GM12878 (cell line): ENCODE data around the gene ZSWIM9. TPM values are rescaled to one million over a fixed set of nuclear protein-coding genes. Genes with fewer than 3 reads are reported as not detected.

ENCODE experiments used
- CEBPZ ChIP-seq: fragments of 150-350 bp; IDR thresholded peaks from 2 replicates; pipeline ENCODE4 v1.6.1; 2016; ENCODE audit warnings: low read depth, low read length
- CHD2 ChIP-seq: IDR thresholded peaks from 2 replicates; pipeline ENCODE4 v1.6.1; 2011; ENCODE audit warnings: low read depth, low read length, improper control_type of control experiment, borderline replicate concordance
- IKZF2 ChIP-seq, 2 experiments: fragments of 450-650 bp; IDR thresholded peaks; 2 replicates each; pipeline ENCODE4 v1.6.1; 2017; ENCODE audit warnings: mild to moderate bottlenecking in 2 of 2, moderate library complexity in 2 of 2
- IRF4 ChIP-seq: IDR thresholded peaks from 2 replicates; pipeline ENCODE4 v1.6.1; 2011; ENCODE audit warnings: low read depth, low read length
- MYB ChIP-seq: fragments of 150-350 bp; IDR thresholded peaks from 2 replicates; pipeline ENCODE4 v1.6.1; 2014; ENCODE audit warnings: mild to moderate bottlenecking, low read depth, low read length, borderline replicate concordance
- RBBP5 ChIP-seq: fragments of 200-600 bp; sonication (generic); conservative IDR thresholded peaks from 2 replicates; pipeline ENCODE4 v1.6.1; 2016
- RELA ChIP-seq: fragments of 450-650 bp; IDR thresholded peaks from 2 replicates; pipeline ENCODE4 v1.8.0; 2014; ENCODE audit warnings: borderline replicate concordance; ENCODE audit not compliant: partially characterized antibody
- SMAD5 ChIP-seq: IDR thresholded peaks from 2 replicates; pipeline ENCODE4 v1.6.1; 2016; ENCODE audit warnings: antibody characterized with exemption, low read depth
- TBL1XR1 ChIP-seq: IDR thresholded peaks from 2 replicates; pipeline ENCODE4 v1.6.1; 2012; ENCODE audit warnings: low read depth, low read length, improper control_type of control experiment
- TCF3 ChIP-seq: IDR thresholded peaks from 2 replicates; pipeline ENCODE4 v1.6.1; 2012; ENCODE audit warnings: low read depth, mild to moderate bottlenecking, low read length, borderline replicate concordance; ENCODE audit not compliant: insufficient read depth
- YBX1 ChIP-seq: fragments of 450-650 bp; IDR thresholded peaks from 2 replicates; pipeline ENCODE4 v1.6.1; 2016; ENCODE audit warnings: antibody characterized with exemption
- ZNF217 ChIP-seq: fragments of 450-650 bp; IDR thresholded peaks from 2 replicates; pipeline ENCODE4 v1.6.1; 2017; ENCODE audit warnings: antibody characterized with exemption, mild to moderate bottlenecking
- ZNF622 ChIP-seq: fragments of 450-650 bp; IDR thresholded peaks from 2 replicates; pipeline ENCODE4 v1.6.1; 2017; ENCODE audit warnings: mild to moderate bottlenecking, inconsistent platforms
- polyA plus RNA-seq, 11 experiments: library from polyadenylated mRNA; depleted of rRNA in 4 of 11; unstranded in 6 of 11; stranded (reverse) in 5 of 11; fragments of >200 nt; fragmentation: Nextera tagmentation in 4 of 11; fragmentation: Illumina TruSeq in 1 of 11; extraction: Ambion mirVana in 4 of 11; extraction: Trizol in 1 of 11; gene quantifications; 1 replicate in 1 of 11; 2 replicates in 10 of 11; pipeline versions ENCODE4 v1.2.1 to v1.2.3, GENCODE V29; 2011 to 2016; ENCODE audit warnings: inconsistent platforms in 2 of 11, missing spikeins in 2 of 11, low read depth in 1 of 11
- total RNA-seq, 4 experiments: library from RNA; depleted of rRNA in 3 of 4; stranded (reverse); fragments of >200 nt in 3 of 4; fragmentation: Illumina TruSeq in 1 of 4; extraction: Trizol in 1 of 4; gene quantifications; 2 replicates each; pipeline versions ENCODE4 v1.2.1 to v1.2.3, GENCODE V29; 2013 to 2021
- TF ChIP-seq, protein P1 (sequence below): IDR thresholded peaks from 2 replicates; pipeline ENCODE4 v1.6.1; 2011; ENCODE audit warnings: mild to moderate bottlenecking, low read depth, low read length, moderate library complexity; ENCODE audit not compliant: insufficient replicate concordance
- TF ChIP-seq, protein P2 (sequence below): IDR thresholded peaks from 2 replicates; pipeline ENCODE4 v1.6.1; 2011; ENCODE audit warnings: low read depth, mild to moderate bottlenecking, low read length, moderate library complexity, borderline replicate concordance; ENCODE audit errors: extremely low read depth
- TF ChIP-seq, protein P3 (sequence below): fragments of 450-650 bp; IDR thresholded peaks from 2 replicates; pipeline ENCODE4 v1.6.1; 2017; ENCODE audit warnings: mild to moderate bottlenecking, moderate library complexity

The ZSWIM9 gene
- total and polyA plus RNA-seq, 10 of the 15 experiments (the other 5 are each of a cell fraction or from before 2014, with no cell fraction given), result 0.29 to 6.2 (median 1.4) TPM; not detected in 1

- TF ChIP-seq TBL1XR1 (0 out of 2 replicates have a peak, but pooled peaks have one; percentile 22), SMAD5 (no peak), CHD2 (no peak), RBBP5 (no peak), IRF4 (no peak), TCF3 (no peak), RELA (no peak), ZNF217 (no peak), MYB (no peak), CEBPZ (no peak), IKZF2 (IDR thresholded peaks at IDR 0.05) (peak; percentile 36 to 53; a peak in 1 of 4 replicates), ZNF622 (no peak), YBX1 (no peak)
- TF ChIP-seq, protein P1, sequence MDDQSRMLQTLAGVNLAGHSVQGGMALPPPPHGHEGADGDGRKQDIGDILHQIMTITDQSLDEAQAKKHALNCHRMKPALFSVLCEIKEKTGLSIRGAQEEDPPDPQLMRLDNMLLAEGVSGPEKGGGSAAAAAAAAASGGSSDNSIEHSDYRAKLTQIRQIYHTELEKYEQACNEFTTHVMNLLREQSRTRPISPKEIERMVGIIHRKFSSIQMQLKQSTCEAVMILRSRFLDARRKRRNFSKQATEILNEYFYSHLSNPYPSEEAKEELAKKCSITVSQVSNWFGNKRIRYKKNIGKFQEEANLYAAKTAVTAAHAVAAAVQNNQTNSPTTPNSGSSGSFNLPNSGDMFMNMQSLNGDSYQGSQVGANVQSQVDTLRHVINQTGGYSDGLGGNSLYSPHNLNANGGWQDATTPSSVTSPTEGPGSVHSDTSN, result no peak
- TF ChIP-seq, protein P2, sequence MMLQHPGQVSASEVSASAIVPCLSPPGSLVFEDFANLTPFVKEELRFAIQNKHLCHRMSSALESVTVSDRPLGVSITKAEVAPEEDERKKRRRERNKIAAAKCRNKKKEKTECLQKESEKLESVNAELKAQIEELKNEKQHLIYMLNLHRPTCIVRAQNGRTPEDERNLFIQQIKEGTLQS, result no peak
- TF ChIP-seq, protein P3, sequence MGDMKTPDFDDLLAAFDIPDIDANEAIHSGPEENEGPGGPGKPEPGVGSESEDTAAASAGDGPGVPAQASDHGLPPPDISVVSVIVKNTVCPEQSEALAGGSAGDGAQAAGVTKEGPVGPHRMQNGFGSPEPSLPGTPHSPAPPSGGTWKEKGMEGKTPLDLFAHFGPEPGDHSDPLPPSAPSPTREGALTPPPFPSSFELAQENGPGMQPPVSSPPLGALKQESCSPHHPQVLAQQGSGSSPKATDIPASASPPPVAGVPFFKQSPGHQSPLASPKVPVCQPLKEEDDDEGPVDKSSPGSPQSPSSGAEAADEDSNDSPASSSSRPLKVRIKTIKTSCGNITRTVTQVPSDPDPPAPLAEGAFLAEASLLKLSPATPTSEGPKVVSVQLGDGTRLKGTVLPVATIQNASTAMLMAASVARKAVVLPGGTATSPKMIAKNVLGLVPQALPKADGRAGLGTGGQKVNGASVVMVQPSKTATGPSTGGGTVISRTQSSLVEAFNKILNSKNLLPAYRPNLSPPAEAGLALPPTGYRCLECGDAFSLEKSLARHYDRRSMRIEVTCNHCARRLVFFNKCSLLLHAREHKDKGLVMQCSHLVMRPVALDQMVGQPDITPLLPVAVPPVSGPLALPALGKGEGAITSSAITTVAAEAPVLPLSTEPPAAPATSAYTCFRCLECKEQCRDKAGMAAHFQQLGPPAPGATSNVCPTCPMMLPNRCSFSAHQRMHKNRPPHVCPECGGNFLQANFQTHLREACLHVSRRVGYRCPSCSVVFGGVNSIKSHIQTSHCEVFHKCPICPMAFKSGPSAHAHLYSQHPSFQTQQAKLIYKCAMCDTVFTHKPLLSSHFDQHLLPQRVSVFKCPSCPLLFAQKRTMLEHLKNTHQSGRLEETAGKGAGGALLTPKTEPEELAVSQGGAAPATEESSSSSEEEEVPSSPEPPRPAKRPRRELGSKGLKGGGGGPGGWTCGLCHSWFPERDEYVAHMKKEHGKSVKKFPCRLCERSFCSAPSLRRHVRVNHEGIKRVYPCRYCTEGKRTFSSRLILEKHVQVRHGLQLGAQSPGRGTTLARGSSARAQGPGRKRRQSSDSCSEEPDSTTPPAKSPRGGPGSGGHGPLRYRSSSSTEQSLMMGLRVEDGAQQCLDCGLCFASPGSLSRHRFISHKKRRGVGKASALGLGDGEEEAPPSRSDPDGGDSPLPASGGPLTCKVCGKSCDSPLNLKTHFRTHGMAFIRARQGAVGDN, result peak; percentile 46; the same call in 1 of the 2 replicates
Measured at GRCh38 chr19:48121909-48122371, 48.5 kb upstream of the ZSWIM9 start (continued).
